GM12801 (cell line): ENCODE measurements around the gene MXI1.

Experiments
- TF ChIP-seq, protein P1 (sequence below): IDR thresholded peaks from one replicate; pipeline ENCODE4 v1.5.1; 2011; ENCODE audit warnings: control low read depth; ENCODE audit not compliant: insufficient read length; ENCODE audit errors: extremely low read depth

The MXI1 gene

DNA sequence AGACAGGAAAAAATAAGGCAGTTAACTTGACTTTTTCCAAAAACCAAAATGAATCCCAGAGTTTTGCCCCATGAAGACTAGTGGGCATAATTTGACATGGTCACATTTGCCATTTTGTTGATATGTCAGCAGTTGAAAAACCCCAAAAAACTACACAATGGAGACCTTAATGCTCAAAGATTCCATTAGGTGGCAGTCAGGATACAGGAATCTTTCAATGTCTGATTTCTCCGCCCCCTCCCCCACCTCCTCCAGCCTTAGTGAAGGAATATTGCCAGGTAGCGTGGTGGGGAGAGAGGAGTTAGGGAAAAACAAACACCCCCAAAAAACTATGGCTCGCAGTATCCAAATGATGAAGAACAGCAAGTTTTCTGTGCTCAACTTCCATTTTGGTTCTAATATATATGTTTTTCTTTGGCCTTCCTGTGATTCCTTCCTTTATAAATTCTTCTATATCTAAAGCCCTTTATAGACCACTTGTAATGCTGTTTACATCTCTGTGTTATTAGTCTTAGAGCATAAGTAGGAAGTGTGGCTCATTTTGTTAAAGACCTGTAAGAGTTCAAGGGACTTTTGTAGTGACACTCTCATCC, 104.0 kb downstream of the MXI1 start:
- TF ChIP-seq, protein P1, sequence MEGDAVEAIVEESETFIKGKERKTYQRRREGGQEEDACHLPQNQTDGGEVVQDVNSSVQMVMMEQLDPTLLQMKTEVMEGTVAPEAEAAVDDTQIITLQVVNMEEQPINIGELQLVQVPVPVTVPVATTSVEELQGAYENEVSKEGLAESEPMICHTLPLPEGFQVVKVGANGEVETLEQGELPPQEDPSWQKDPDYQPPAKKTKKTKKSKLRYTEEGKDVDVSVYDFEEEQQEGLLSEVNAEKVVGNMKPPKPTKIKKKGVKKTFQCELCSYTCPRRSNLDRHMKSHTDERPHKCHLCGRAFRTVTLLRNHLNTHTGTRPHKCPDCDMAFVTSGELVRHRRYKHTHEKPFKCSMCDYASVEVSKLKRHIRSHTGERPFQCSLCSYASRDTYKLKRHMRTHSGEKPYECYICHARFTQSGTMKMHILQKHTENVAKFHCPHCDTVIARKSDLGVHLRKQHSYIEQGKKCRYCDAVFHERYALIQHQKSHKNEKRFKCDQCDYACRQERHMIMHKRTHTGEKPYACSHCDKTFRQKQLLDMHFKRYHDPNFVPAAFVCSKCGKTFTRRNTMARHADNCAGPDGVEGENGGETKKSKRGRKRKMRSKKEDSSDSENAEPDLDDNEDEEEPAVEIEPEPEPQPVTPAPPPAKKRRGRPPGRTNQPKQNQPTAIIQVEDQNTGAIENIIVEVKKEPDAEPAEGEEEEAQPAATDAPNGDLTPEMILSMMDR = no peak

DNA sequence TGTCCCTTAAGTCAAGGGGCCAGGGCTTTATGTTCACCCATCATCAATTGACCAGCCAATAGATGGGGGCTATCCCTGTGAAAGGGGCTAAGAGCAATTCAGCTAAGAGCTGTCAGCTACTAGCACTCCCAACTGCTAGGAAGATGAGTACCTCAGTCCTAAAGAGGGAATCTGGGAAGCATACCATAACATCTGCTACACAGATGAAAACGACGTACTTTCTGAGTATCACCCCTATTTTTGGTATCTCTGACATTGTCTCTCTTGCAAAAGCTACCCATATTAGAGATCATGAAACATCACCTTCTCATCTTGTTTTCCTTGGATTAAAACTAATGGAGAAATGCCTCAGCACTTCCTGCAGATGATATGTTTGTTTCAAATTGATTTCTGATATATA, 104.8 kb downstream of the MXI1 start:
- TF ChIP-seq, protein P1 = no peak

DNA sequence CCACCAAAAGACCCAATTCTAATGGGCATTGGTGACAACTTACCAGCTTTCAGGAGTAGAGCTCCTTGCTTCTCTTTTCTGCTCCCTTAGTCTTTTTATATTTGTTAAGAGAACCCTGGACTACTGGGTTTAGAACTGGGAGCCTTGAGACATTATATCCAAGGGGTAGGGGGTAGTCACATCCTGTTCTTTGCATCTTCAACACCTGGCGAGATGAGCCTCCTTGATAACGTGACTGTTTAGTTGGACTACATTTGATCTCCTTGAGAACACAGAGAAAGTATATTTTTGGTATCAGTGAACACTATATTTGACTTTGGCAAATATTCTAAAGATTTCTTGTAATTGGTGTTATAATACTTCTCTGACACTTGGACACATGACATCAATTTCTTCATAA, 106.3 kb downstream of the MXI1 start:
- TF ChIP-seq, protein P1 = no peak

DNA sequence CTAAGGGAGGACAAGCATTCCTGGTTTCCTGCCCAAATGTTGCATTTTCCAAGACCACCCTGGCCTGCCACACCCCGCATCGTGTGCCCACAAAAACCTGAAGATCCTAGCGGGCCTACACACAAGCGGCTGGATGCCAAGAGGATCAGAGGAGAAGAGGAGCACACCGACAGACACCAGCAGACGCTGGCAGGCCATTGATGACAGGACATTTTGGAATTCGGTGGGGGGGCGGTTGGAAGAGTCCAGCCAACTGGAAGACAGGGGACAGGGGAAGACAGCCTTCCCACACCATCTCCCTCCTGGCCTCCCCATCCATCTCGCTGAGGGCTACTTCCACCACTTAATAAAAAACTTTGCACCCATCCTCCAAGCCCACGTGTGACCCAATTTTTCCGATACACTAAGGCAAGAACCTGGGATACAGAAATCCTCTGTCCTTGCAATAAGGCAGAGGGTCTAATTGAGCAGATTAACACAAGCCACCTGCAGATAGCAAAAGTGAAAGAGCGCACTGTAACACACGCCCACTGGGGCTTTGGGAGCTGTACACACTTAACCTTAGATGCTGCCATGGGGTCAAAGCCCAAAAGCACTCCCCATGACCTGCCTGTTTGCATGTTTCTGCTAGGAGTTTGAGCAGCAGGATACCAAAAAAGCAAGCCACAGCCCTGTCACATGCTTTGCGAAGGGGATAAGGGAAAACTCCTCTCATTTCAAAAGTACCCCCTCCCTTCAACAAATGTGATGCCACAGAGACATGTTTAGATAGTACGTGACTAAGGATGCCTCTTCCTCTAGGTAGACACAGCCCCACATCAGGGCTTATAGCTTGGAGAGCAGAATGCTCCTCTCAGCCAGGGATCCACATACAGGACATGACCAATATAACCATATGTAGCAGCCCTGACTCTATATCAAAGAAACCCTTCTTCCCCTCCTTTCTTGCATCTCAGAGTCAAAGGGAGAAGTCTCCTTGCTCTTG, 110.8 kb downstream of the MXI1 start:
- TF ChIP-seq, protein P1 = no peak

DNA sequence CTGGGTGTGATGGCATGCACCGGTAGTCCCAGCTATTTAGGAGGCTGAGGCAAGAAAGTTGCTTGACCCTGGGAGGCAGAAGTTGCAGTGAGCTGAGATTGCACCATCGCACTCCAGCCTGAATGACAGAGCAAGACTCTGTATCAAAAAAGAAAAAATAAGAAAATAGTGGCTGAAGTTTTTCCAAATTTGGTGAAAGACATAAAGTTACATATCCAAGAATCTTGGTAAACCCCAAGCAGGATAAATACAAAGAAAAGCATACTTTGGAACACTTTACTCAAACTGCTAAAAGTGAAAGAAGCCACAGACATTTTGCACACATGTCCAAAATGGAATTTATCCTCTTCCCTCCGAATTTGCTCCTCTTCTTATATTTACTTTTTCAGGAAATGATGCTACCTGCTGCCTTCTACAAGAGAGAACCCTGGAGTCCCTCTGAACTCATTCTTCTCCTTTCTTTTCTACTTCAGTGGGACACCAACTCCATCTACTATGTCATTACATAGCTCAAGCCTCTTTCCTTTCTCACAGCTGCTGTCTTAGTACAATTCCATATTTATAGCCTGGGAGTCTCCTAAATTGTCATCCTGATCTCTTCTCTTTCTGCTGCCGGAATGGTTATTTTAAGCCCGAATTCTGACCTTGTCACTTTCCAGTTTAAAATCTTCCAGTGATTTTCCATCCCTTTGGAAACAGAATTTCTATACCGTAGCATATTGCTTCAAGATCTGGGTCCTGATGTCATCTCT, 114.6 kb downstream of the MXI1 start:
- TF ChIP-seq, protein P1 = no peak

DNA sequence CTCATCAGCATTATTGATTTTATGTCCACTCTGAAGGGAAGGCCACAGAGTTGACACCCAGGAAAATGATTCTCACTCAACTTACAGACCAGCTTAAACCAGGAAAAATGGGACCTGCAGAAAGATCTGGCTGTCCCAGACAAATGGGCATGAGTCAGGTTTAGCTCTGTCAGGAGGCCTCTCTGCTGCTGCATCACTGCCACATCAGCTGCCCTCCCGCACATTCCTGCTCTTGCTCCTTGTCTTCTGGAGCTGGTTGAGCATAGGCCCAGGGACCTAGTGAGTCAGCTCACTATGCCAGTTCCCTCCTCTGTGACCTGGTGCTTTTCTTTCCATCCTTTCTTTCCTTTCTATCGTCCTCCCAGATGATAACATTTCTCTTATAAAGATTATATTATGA, 116.1 kb downstream of the MXI1 start:
- TF ChIP-seq, protein P1 = no peak

DNA sequence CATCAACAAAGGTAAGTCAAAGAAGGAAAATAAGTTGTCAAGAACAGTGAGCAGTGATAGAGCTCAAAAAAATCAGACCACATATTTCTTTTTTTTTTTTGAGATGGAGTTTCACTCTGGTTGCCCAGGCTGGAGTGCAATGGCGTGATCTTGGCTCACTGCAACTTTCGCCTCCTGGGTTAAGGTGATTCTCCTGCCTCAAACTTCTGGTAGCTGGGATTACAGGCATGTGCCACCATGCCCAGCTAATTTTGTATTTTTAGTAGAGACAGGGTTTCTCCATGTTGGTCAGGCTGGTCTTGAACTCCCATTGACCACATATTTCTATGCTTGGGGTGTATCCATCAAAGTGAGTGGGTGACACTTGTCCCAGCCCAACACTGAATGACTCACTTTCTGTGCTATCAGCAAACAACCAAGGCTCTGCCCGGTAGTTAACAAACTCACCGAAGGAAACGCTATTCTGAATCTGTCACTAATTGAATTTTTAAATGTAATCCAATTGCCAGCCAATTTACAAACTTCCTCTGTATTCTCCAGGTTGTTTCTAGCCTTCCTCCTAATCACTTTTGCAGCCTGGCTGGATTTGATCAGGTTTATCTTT, 116.9 kb downstream of the MXI1 start:
- TF ChIP-seq, protein P1 = no peak
